Measurements from ENCODE around the gene ALCAM.
"Not testable (repeated sequence)": the region's sequence is repeated elsewhere in the genome, so short reads cannot be mapped to it uniquely, and the experiment has no call there.

ALCAM gene

DNA sequence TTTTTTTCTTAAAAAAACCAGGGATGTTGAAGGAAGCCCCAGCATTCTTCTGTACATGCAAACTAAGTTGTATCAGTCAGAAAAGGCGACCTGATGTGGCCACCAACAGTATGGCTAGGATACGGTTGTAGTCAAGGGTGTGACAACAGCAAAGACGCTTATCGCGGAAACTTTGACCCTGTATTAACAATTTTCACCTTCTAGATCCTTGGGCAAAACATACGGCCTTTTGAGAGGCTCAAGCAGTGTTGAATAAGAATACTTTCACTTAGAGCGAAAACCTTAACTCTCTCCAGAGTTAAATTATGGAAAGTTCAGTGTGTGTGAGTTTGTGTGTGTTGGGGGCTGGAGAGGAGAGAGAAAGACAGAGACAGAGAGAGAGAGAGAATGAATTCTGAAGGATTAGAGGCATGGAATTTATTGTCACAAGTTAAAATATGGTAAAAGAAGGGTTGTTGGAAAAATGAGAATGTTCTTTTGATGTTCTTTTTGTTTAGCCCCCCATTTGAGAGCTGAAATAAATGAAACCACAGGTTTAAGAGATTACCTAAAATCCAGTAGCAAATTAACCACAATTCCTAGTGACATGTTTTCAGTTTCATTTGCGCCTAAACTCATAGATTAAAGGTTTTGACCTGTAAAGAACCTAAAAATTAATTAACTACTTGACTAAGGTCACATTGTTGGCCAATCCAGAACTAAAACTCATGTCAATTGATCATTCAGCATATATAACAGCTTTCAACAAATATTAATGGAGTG lies 9.2 kb downstream of the ALCAM start:
- TF ChIP-seq, protein P1, sequence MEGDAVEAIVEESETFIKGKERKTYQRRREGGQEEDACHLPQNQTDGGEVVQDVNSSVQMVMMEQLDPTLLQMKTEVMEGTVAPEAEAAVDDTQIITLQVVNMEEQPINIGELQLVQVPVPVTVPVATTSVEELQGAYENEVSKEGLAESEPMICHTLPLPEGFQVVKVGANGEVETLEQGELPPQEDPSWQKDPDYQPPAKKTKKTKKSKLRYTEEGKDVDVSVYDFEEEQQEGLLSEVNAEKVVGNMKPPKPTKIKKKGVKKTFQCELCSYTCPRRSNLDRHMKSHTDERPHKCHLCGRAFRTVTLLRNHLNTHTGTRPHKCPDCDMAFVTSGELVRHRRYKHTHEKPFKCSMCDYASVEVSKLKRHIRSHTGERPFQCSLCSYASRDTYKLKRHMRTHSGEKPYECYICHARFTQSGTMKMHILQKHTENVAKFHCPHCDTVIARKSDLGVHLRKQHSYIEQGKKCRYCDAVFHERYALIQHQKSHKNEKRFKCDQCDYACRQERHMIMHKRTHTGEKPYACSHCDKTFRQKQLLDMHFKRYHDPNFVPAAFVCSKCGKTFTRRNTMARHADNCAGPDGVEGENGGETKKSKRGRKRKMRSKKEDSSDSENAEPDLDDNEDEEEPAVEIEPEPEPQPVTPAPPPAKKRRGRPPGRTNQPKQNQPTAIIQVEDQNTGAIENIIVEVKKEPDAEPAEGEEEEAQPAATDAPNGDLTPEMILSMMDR (IDR thresholded peaks at IDR 0.05) = no peak
- no peak for TF ChIP-seq ZFX (IDR thresholded peaks at IDR 0.05; ENCODE audit: borderline replicate concordance)
- no peak overlapping the region for H3K27ac ChIP-seq

DNA sequence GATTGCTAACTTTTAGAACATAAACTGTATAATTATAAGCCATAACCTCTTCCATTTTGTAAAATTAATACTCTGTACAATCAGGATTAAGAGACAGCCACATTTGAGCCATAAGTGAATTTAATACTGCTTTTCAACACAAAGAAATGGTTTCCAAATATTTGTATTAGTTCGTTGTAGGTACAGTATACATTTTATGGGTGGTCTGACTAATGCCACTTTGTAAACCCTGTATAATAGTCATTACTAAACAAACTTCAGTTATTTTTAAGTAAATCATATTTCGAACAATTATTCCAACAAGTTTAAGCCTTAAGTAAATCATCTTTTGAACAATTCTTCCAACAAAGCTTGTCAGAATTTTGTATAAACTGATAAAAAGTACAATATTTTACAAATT lies 11.0 kb downstream of the ALCAM start:
- no peak overlapping the region for H3K27ac ChIP-seq
- TF ChIP-seq, protein P1 (IDR thresholded peaks at IDR 0.05) = no peak
- TF ChIP-seq ZFX (IDR thresholded peaks at IDR 0.05; ENCODE audit: borderline replicate concordance) = no peak

DNA sequence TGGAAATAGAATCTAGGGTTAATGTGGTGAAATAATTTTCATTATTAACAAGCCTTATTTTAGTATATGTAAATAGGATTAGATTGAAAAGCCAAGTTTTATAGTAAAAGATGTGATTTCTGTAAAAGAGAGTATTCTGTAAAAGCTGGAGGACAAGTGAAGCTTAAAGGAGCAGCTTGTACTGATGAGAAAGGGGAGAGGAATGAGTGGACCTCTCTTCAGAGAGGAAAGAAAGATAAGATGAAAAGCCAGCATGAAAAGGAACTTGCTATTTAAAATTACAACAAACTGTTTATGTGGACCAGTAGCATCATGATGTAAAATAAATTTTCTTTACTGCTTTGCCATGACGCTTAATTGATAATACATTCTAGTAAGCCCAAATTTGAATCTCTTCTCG lies 18.5 kb downstream of the ALCAM start:
- no peak overlapping the region for H3K27ac ChIP-seq
- TF ChIP-seq ZFX (IDR thresholded peaks at IDR 0.05; ENCODE audit: borderline replicate concordance) = no peak
- TF ChIP-seq, protein P1 (IDR thresholded peaks at IDR 0.05) = no peak

DNA sequence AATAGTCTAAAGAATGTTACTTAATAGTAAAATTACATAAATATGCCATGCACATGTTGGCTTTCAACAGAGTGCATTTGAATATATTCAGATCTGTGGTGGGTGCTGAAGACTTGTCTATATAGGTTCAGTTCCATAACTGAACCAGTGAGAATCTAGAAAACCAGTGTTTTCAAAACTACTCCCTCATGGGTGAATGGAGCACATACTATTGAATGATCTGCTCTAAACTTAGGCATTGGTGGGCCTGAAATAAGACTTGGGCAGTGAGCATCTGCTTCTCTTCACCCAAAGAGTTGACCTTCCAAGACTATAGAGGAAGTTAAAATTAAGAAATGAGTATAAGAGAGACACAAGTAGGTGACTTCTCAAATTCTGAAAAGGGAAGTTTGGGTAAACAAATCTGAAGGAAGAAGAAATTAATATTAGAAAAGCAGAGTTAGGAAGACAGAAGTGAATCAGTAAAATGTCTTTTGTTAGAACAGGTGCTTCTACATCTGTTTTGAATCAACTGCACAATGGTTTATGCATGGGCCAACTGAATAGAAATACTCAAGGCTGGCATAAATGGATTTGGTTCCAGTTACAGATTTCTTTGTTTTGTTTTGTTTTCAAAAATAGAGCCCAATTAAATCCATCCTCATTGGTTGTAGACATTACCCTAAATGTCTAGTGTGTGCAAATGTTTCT lies 19.3 kb downstream of the ALCAM start:
- TF ChIP-seq ZFX (IDR thresholded peaks at IDR 0.05; ENCODE audit: borderline replicate concordance) = no peak
- TF ChIP-seq, protein P1 (IDR thresholded peaks at IDR 0.05) = no peak
- no peak overlapping the region for H3K27ac ChIP-seq

DNA sequence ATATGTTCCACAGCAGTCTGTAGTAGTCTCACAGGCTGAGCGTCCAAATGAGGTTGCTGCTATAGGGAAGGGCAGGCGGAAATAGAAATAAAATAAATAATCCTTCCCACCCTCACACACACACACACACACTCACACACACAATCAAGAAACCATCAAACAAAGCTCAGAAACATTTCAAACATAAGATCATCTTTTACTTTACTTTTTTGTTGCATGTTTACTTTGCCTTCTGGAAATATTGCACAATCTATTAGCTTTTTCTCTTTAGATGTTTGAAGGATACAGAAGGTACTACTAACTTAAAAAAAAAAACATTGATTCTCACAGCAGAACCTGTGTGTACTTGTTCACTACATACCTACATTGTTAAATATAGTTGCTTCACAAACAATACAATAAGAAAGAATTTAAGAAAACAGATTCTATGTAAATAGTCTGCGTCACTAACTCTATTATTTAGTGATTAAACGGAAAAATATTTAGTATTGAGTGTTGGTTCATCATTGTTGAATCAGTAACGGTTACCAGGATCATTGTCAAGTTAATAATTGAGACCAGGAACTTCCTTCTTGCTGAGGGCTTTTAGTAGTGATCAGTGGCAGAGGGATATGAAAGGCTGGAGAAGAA lies 20.5 kb downstream of the ALCAM start:
- TF ChIP-seq ZFX (IDR thresholded peaks at IDR 0.05; ENCODE audit: borderline replicate concordance) = no peak
- TF ChIP-seq, protein P1 (IDR thresholded peaks at IDR 0.05) = no peak
- H3K27ac ChIP-seq = peak overlapping the region; percentile 44

DNA sequence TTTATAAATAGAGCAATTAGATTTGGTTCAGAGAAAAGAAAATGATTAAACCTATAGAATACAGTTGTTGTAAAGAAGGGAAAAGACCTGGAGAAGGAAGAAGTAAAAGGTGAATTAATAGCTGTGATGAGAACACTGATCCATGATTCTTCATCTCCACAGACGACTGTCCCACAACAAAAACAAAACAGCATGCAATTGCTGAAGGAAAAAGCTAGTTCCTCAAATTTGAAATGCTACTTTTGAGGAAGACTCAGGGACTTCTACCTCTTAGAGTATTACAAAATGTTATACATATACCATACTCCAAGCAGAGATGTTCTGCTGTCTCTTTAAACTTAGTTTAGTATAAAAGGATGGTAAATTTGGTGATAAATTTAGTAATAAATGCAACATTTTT lies 21.5 kb downstream of the ALCAM start:
- no peak for TF ChIP-seq ZFX (IDR thresholded peaks at IDR 0.05; ENCODE audit: borderline replicate concordance)
- TF ChIP-seq, protein P1 (IDR thresholded peaks at IDR 0.05) = no peak
- H3K27ac ChIP-seq = peak overlapping the region; percentile 44

DNA sequence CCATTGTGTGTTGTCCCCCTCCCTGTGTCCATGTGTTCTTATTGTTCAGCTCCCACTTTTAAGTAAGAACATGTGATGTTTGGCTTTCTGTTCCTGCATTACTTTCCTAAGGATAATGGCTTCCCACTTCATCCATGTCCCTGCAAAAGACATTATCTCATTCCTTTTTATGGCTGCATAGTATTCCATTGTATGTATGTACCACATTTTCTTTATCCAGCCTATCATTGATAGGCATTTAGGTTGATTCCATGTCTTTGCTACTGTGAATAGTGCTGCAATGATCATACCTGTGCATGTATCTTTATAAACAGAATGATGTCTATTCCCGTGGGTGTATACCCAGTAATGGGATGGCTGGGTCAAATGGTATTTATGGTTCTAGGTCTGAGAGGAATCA lies 23.1 kb downstream of the ALCAM start:
- not testable (repeated sequence) for H3K27ac ChIP-seq

DNA sequence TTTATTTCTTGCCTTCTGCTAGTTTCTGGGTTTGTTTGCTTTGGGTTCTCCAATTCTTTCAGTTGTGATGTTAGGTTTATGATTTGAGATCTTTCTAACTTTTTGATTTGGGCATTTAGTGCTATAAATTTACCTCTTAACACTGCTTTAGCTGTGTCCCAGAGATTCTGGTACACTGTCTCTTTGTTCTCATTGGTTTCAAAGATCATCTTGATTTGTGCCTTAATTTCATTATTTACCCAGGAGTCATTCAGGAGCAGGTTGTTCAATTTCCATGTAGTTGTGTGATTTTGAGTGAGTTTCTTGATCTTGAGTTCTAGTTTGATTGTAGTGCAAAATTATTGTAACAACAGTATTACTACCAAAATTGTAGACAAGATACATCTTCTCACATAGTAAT lies 25.9 kb downstream of the ALCAM start:
- not testable (repeated sequence) for H3K27ac ChIP-seq
